ENCODE measurements around the gene PARD3. TPM values are rescaled to one million over a fixed set of nuclear protein-coding genes. Genes with fewer than 3 reads are reported as not detected.

The PARD3 gene
- total and polyA plus RNA-seq, 2 experiments from 2014 or later = 47.2 to 59.7 TPM

DNA sequence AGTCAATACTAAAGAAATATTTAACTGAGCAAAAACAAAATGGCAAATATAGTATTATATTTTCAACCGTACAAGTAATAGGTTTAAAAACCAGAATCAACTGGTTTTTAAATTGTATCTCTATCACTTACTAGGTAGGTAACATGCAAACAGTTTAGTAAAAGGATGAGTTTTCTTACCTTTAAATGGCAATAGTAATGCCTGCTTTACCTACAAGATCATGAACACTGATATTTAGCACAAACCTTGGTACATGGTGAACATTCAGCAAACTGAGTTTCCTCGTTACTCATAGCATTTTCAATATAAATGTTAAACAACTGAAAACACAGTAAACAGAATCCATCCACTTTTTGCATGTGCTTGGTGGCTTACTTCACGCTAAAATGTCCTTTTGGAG is 389.1 kb downstream of the PARD3 start:
- peak overlapping the region; percentile 91 for H3K27ac ChIP-seq
- no peaks in the 10 kb centered on the region for H3K9me2 ChIP-seq (replicated peaks; ENCODE audit: insufficient read depth)
- no peaks in the 10 kb centered on the region for H3K36me3 ChIP-seq (replicated peaks; ENCODE audit: insufficient read depth, low read depth)
- no peak for DNase-seq (ENCODE audit: low spot score)
- no peaks in the 10 kb centered on the region for H3K9me3 ChIP-seq (ENCODE audit: low read depth)
- peak overlapping the region; percentile 26 for H3K4me2 ChIP-seq
- H3K27me3 ChIP-seq = no peaks in the 10 kb centered on the region
- TF ChIP-seq EZH2 (IDR thresholded peaks at IDR 0.05; ENCODE audit: borderline replicate concordance) = no peak
- TF ChIP-seq, protein P1, sequence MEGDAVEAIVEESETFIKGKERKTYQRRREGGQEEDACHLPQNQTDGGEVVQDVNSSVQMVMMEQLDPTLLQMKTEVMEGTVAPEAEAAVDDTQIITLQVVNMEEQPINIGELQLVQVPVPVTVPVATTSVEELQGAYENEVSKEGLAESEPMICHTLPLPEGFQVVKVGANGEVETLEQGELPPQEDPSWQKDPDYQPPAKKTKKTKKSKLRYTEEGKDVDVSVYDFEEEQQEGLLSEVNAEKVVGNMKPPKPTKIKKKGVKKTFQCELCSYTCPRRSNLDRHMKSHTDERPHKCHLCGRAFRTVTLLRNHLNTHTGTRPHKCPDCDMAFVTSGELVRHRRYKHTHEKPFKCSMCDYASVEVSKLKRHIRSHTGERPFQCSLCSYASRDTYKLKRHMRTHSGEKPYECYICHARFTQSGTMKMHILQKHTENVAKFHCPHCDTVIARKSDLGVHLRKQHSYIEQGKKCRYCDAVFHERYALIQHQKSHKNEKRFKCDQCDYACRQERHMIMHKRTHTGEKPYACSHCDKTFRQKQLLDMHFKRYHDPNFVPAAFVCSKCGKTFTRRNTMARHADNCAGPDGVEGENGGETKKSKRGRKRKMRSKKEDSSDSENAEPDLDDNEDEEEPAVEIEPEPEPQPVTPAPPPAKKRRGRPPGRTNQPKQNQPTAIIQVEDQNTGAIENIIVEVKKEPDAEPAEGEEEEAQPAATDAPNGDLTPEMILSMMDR (IDR thresholded peaks at IDR 0.05; ENCODE audit: poor library complexity) = no peak
- no peak for TF ChIP-seq EZH2phosphoT487 (IDR thresholded peaks at IDR 0.05; ENCODE audit: low read depth, severe bottlenecking, unreplicated experiment)
- WGBS (ENCODE audit: low lambda C conversion rate, missing lambda C conversion rate) = 51% methylated on average over 3 of the region's 3 CpGs
- H4K20me1 ChIP-seq (ENCODE audit: insufficient read depth, poor library complexity, severe bottlenecking) = no peaks in the 10 kb centered on the region
- H2AFZ ChIP-seq = no peak overlapping the region
- no peaks in the 10 kb centered on the region for H3K4me1 ChIP-seq (ENCODE audit: insufficient read depth)
- H3K4me3 ChIP-seq = no peak overlapping the region
- peaks cover 22% of the 10 kb centered on the region for H3K79me2 ChIP-seq

DNA sequence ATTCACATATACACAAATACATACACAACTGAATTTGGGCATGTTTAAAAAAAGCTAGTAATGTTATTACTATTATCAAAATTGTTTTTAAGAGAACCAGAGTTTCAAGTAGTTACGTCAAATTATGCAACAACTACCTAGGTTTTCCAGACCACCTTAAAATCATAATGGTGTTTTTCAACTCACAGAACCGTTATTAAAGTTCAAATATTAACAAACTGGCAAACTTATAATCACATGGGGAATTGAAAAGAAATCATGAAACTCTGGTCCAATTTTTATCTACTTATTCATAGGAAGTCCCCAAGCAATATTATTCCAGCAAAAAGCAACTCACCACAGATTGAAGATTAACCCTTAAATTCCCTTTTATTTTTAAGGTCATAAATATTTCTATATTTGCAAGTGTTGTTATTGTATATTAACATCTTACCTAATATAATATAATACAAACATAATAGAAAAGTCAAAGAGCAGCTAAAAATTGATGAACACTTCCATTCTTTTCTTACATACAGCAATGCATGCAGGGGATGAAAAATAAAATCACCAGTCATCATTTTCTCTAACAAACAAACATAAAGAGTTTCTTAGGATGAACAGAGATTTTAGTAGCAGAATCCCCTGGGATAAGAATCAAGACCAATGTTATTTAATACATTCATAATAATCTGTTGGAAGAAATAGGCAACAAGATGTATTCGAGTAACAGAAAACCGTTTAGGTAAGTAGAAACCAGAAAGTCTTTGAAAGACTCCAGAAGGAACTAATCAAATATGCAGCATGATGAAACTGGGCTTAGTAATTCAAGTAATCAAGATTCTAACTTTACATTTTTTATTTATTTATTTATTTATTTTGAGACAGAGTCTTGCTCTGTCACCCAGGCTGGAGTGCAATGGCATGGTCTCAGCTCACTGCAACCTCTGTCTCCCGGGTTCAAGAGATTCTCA is 391.1 kb downstream of the PARD3 start:
- WGBS (ENCODE audit: low lambda C conversion rate, missing lambda C conversion rate) = 90% methylated on average over 5 of the region's 5 CpGs
- no peaks in the 10 kb centered on the region for H3K9me2 ChIP-seq (replicated peaks; ENCODE audit: insufficient read depth)

DNA sequence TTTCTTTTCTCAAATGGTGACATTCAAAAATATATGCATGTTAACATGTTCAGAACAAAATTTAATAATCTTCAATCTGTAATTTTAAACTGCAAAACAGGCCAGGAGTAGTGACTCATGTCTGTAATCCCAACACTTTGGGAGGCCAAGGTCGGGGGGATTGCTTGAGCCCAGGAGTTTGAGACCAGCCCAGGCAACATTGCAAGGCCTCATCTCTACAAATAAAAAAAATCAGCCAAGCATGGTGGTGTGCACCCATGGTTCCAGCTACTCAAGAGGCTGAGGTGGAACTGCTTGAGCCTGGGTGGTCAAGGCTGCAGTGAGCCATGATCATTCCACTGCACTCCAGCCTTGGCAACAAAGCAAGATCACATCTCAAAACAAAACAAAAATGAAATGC is 394.3 kb downstream of the PARD3 start:
- H3K4me3 ChIP-seq = no peak overlapping the region
- peaks cover 19% of the 10 kb centered on the region for H3K79me2 ChIP-seq
- no peaks in the 10 kb centered on the region for H3K27me3 ChIP-seq
- no peaks in the 10 kb centered on the region for H3K36me3 ChIP-seq (replicated peaks; ENCODE audit: insufficient read depth, low read depth)
- WGBS (ENCODE audit: low lambda C conversion rate, missing lambda C conversion rate) = 0% methylated on average over 1 of the region's 1 CpG
- no peak for TF ChIP-seq EZH2phosphoT487 (IDR thresholded peaks at IDR 0.05; ENCODE audit: low read depth, severe bottlenecking, unreplicated experiment)
- TF ChIP-seq EZH2 (IDR thresholded peaks at IDR 0.05; ENCODE audit: borderline replicate concordance) = no peak
- H3K27ac ChIP-seq = no peak overlapping the region
- no peaks in the 10 kb centered on the region for H3K9me2 ChIP-seq (replicated peaks; ENCODE audit: insufficient read depth)
- H2AFZ ChIP-seq = no peak overlapping the region
- no peaks in the 10 kb centered on the region for H3K4me1 ChIP-seq (ENCODE audit: insufficient read depth)
- DNase-seq (ENCODE audit: low spot score) = no peak
- H3K4me2 ChIP-seq = no peak overlapping the region
- no peaks in the 10 kb centered on the region for H3K9me3 ChIP-seq (ENCODE audit: low read depth)
- peaks cover 3% of the 10 kb centered on the region for H4K20me1 ChIP-seq (ENCODE audit: insufficient read depth, poor library complexity, severe bottlenecking)

More for the DNA sequence above, 391.1 kb downstream of the PARD3 start:
- Histone ChIP-seq H3K4me3 (no peak overlapping the region), H3K27ac (no peak overlapping the region), H3K9me3 (ENCODE audit: low read depth) (no peaks in the 10 kb centered on the region), H4K20me1 (ENCODE audit: insufficient read depth, poor library complexity, severe bottlenecking) (peaks cover 3% of the 10 kb centered on the region), H3K79me2 (peaks cover 15% of the 10 kb centered on the region), H3K4me1 (ENCODE audit: insufficient read depth) (no peaks in the 10 kb centered on the region), H2AFZ (no peak overlapping the region), H3K36me3 (replicated peaks; ENCODE audit: insufficient read depth, low read depth) (no peaks in the 10 kb centered on the region), H3K27me3 (no peaks in the 10 kb centered on the region), H3K4me2 (no peak overlapping the region)
- TF ChIP-seq EZH2 (IDR thresholded peaks at IDR 0.05; ENCODE audit: borderline replicate concordance) = no peak
- TF ChIP-seq, protein P1 (IDR thresholded peaks at IDR 0.05; ENCODE audit: poor library complexity) = no peak
- no peak for TF ChIP-seq EZH2phosphoT487 (IDR thresholded peaks at IDR 0.05; ENCODE audit: low read depth, severe bottlenecking, unreplicated experiment)
- DNase-seq (ENCODE audit: low spot score) = no peak

DNA sequence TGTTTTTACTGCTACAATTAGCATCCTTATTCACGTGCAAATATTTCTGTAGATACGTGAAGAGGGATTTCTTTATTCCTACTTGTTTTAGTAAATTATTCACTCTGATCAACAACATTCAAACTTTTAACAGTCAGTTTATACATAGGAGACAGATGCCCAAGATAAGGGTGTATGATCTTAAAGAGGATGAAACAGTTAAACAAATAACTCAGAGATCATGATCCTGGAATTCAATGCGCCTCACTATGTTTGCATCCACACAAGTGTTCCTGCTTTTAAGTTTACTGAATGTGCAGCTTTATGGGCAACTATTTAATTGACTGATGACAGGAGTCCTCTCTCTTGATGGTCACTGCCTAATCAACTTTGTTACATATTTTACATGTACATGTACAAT is 394.8 kb downstream of the PARD3 start:
- DNase-seq (ENCODE audit: low spot score) = no peak
- Histone ChIP-seq H3K27me3 (no peaks in the 10 kb centered on the region), H2AFZ (no peak overlapping the region), H3K9me3 (ENCODE audit: low read depth) (no peaks in the 10 kb centered on the region), H3K4me2 (no peak overlapping the region), H3K79me2 (peaks cover 22% of the 10 kb centered on the region), H3K4me3 (no peak overlapping the region), H3K36me3 (replicated peaks; ENCODE audit: insufficient read depth, low read depth) (no peaks in the 10 kb centered on the region), H3K27ac (no peak overlapping the region), H3K9me2 (replicated peaks; ENCODE audit: insufficient read depth) (no peaks in the 10 kb centered on the region), H3K4me1 (ENCODE audit: insufficient read depth) (no peaks in the 10 kb centered on the region), H4K20me1 (ENCODE audit: insufficient read depth, poor library complexity, severe bottlenecking) (peaks cover 3% of the 10 kb centered on the region)
- TF ChIP-seq, protein P1 (IDR thresholded peaks at IDR 0.05; ENCODE audit: poor library complexity) = no peak
- TF ChIP-seq EZH2 (IDR thresholded peaks at IDR 0.05; ENCODE audit: borderline replicate concordance) = no peak
- no peak for TF ChIP-seq EZH2phosphoT487 (IDR thresholded peaks at IDR 0.05; ENCODE audit: low read depth, severe bottlenecking, unreplicated experiment)
- 67% methylated on average over 3 of the region's 3 CpGs for WGBS (ENCODE audit: low lambda C conversion rate, missing lambda C conversion rate)
